GM08714 (cell line): ENCODE data around the gene NSD1.

Experiments
- H3K4me3 ChIP-seq: fragments of 200-500 bp; sonication (Bioruptor generic); 2 replicates; pipeline ENCODE4 v1.5.1; 2014; ENCODE audit warnings: mild to moderate bottlenecking, low read length, inconsistent platforms
- ZNF274 ChIP-seq: IDR thresholded peaks from 2 replicates; pipeline ENCODE4 v1.6.1; 2012; ENCODE audit warnings: mild to moderate bottlenecking, low read depth, low read length

Gene NSD1

GRCh38 chr5:177269232-177269895 lies 135.8 kb downstream of the NSD1 start:
- H3K4me3 ChIP-seq: no peak overlapping the region
- no peak for TF ChIP-seq ZNF274

- no peak overlapping the region for H3K4me3 ChIP-seq
- no peak for TF ChIP-seq ZNF274
Observed at GRCh38 chr5:177269976-177270375, 136.4 kb downstream of the NSD1 start.

- TF ChIP-seq ZNF274: no peak
Observed at GRCh38 chr5:177270653-177271052, 137.1 kb downstream of the NSD1 start.

GRCh38 chr5:177271113-177271512 lies 137.5 kb downstream of the NSD1 start:
- H3K4me3 ChIP-seq: no peak overlapping the region
- no peak for TF ChIP-seq ZNF274

More at GRCh38 chr5:177270653-177271052, 137.1 kb downstream of the NSD1 start:
- H3K4me3 ChIP-seq: no peak overlapping the region

- no peak for TF ChIP-seq ZNF274
- no peak overlapping the region for H3K4me3 ChIP-seq
Observed at GRCh38 chr5:177275883-177276282, 142.3 kb downstream of the NSD1 start.

GRCh38 chr5:177276886-177277285 lies 143.3 kb downstream of the NSD1 start:
- no peak for TF ChIP-seq ZNF274
- H3K4me3 ChIP-seq: no peak overlapping the region

- no peak for TF ChIP-seq ZNF274
Observed at GRCh38 chr5:177288191-177288590, 154.6 kb downstream of the NSD1 start.

GRCh38 chr5:177290816-177291596 lies 157.4 kb downstream of the NSD1 start:
- peak overlapping the region; percentile 34; the same call in 1 of the 2 replicates for H3K4me3 ChIP-seq
- TF ChIP-seq ZNF274: no peak

More at GRCh38 chr5:177288191-177288590, 154.6 kb downstream of the NSD1 start:
- no peak overlapping the region for H3K4me3 ChIP-seq

GRCh38 chr5:177291735-177292134 lies 158.2 kb downstream of the NSD1 start:
- TF ChIP-seq ZNF274: no peak
- H3K4me3 ChIP-seq: no peak overlapping the region

GRCh38 chr5:177293819-177294581 lies 160.4 kb downstream of the NSD1 start:
- no peak for TF ChIP-seq ZNF274

GRCh38 chr5:177294632-177295031 lies 161.1 kb downstream of the NSD1 start:
- TF ChIP-seq ZNF274: no peak
- no peak overlapping the region for H3K4me3 ChIP-seq

More at GRCh38 chr5:177293819-177294581, 160.4 kb downstream of the NSD1 start:
- no peak overlapping the region for H3K4me3 ChIP-seq

GRCh38 chr5:177295924-177296323 lies 162.4 kb downstream of the NSD1 start:
- no peak overlapping the region for H3K4me3 ChIP-seq
- no peak for TF ChIP-seq ZNF274

GRCh38 chr5:177296581-177296980 lies 163.0 kb downstream of the NSD1 start:
- TF ChIP-seq ZNF274: no peak
- H3K4me3 ChIP-seq: no peak overlapping the region

GRCh38 chr5:177297922-177298321 lies 164.3 kb downstream of the NSD1 start:
- no peak overlapping the region for H3K4me3 ChIP-seq
- no peak for TF ChIP-seq ZNF274
